GM18508 (cell line): ENCODE measurements around the gene NDFIP1.
"Not testable (repeated sequence)": the region's sequence is repeated elsewhere in the genome, so short reads cannot be mapped to it uniquely, and the experiment has no call there.

Source experiments
- ATAC-seq: cut with Tn5 transposase; IDR thresholded peaks from one replicate; pipeline ENCODE4 v1.9.1; 2021; ENCODE audit warnings: moderate number of reproducible peaks; ENCODE audit not compliant: insufficient read depth, unreplicated experiment

Gene NDFIP1

DNA sequence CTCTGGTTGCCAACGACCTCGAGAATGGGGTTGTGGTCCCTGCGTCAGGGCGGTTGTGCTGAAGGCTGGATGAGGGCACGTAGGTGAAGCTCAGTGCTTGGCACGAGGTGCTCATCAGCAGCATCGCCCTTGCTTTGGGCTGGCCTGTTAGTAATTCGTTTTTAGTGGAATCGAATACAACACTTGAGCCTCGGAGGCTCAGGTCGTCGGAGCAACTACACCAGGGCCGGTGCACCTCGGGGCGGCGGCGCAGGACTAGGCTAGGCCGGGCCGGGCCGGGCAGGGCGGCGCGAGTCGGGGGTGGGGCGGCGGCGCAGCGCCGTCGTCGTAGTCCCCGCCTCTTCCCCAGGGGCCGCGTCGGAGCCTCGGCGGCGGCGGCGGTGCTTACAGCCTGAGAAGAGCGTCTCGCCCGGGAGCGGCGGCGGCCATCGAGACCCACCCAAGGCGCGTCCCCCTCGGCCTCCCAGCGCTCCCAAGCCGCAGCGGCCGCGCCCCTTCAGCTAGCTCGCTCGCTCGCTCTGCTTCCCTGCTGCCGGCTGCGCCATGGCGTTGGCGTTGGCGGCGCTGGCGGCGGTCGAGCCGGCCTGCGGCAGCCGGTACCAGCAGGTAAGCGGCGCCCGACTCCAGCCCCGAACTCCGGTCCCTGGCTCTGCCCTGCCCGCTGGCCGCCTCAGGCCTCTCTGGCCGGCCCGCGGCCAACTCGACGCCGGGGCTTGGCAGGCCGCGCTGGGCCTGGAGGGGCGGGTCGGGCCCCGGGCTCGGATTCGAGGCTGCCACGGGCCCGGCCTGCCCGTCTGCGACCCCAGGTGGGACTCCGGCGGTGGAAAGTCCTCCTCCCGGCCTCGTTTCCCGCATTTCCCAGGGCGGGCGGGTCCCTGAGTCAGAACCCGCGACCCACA, at the start of gene NDFIP1:
Gene NDFIP1, plus strand, starts transcription at position 348 of the 899 bp plus-strand sequence. Its CDS starts 196 bp downstream, at position 544.
- ATAC-seq = peak; percentile 69

GRCh38 chr5:142059304-142059940, 49.2 kb upstream of the NDFIP1 start:
- no peak for ATAC-seq

DNA sequence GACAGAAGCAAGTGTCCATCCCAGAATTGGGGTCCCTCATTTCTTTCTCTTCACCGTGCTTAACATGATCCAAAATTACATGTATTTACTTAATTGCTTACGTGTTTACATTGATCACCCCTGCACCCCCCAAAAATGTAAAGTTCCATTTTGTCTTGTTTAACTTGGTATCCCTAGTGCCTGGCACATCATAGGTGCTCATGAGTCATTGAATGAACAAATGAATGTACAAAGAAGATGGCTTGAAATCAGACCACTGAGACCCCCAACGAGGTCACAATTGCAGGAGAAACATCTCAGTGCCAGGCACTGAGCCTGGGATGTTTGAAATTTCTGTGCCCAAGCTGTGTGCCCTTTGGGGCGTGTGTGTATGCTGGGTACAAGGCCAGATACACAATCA, 45.2 kb upstream of the NDFIP1 start:
- ATAC-seq = no peak

- ATAC-seq = no peak
Observed at GRCh38 chr5:142063878-142064331, 44.7 kb upstream of the NDFIP1 start.

DNA sequence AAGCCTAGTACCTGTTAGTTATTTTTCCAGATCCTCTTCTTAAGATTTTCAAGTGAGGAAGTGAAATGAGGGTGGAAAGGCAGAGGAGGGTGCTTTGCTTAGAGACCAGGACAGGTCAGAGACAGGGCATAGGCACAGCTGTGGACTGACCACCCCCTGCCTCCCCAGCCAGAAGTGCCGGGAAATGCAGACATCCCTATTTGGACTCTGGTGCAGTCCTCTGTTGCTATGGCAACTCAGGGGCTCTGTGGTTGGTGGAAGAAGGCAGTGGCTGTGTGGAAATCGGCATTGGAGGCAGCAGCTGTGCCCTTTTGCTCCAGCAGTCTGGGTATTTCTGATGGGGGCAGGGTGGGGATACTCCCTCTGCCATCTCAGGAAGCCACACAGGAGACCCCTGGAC, 43.3 kb upstream of the NDFIP1 start:
- no peak for ATAC-seq

- ATAC-seq = no peak
Observed at GRCh38 chr5:142069606-142070399, 38.8 kb upstream of the NDFIP1 start.

DNA sequence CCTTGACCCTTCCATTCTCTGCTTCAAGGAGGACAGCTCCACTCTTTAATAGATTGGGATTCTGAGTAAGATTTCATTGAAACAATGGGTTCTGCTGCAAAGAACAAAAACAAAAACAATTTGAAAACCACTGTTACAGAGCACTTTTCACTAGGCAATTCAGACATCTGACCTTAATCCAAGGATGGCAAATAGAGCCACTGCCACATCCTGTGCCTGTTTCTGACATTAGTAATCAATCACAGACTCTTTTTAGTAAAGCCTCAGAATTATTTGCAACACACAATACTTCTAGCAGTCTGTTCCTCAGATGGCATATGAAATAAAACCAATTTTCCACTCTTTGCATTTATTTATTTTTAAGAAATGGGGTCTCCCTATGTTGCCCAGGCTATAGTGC, 37.8 kb upstream of the NDFIP1 start:
- no peak for ATAC-seq

DNA sequence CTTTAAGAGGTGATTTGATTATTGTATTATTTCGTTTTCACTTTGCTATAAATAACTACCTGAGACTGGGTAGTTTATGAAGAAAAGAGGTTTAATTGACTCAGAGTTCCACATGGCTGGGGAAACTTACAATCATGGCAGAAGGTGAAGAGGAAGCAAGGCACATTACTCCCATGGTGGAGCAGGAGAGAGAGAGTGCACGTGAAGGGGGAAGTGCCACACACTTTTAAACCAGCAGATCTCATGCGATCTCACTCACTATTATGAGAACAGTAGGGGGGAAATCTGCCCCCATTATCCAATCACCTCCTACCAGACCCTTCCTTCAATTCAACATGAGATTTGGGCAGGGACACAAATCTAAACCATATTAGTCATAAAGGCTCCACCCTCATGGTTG, 36.1 kb upstream of the NDFIP1 start:
- ATAC-seq = no peak

- no peak for ATAC-seq
Observed at GRCh38 chr5:142073362-142073988, 35.1 kb upstream of the NDFIP1 start.

GRCh38 chr5:142074006-142074405, 34.6 kb upstream of the NDFIP1 start:
- no peak for ATAC-seq

- ATAC-seq = no peak
Observed at GRCh38 chr5:142078221-142078620, 30.4 kb upstream of the NDFIP1 start.

DNA sequence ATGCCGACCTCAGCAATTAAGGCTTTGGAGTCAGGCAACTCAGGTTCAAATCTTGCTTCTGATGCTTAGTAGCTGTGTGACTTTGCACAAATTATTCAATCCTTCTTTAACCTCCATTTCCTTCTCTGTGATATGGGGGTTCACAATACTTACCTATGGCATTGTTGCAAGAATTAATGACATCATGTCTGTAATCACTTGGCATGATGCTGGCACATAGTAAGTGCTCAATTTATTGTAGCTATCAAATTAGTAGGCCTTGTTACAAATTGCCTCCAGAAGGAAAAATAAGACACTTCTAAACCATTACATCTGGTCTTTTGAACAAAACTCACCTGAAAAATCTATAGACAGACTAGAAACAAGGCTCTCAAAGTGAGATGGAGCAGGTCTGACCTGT, 29.9 kb upstream of the NDFIP1 start:
- no peak for ATAC-seq

DNA sequence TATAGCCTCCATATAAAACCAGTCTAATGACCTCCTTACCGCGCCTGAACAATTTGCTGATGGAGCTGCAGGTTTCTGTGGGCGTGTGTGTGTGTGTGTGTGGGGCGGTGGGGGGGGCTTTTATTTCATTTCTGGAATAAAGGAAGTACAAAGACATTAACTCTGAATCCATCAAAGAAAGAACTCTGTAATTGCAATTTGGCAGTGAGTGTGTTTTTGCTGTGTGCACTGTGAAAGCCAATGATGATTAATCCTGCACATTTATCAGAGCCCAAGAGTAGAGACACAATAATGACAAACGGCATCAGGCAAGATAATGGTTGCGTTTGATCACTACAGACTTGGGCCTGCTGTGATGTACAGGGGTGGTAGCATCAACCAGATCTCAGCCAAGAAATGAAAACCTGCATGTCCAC, 29.3 kb upstream of the NDFIP1 start:
- no peak for ATAC-seq

- no peak for ATAC-seq
Observed at GRCh38 chr5:142080248-142080647, 28.3 kb upstream of the NDFIP1 start.

GRCh38 chr5:142082182-142082781, 26.3 kb upstream of the NDFIP1 start:
- ATAC-seq = no peak

DNA sequence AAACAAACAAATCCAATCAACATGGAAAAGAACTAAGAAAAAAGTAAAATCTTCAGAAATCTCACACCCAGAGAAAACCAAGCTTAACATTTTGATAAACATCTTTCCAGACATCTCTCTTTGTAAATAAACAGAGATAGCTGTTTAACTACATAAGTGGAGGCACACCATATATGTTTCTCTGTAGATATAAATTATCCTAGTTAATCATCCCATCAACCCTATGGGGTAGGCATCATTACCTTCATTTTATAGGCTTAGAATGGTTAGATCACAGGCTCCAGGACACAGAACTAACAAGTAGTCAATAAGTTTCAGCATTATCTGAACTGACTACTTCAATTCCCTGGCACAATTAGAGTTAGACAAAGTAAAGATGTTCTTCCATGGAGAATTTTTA, 22.4 kb upstream of the NDFIP1 start:
- ATAC-seq = no peak

- no peak for ATAC-seq
Observed at GRCh38 chr5:142086679-142087078, 21.9 kb upstream of the NDFIP1 start.

DNA sequence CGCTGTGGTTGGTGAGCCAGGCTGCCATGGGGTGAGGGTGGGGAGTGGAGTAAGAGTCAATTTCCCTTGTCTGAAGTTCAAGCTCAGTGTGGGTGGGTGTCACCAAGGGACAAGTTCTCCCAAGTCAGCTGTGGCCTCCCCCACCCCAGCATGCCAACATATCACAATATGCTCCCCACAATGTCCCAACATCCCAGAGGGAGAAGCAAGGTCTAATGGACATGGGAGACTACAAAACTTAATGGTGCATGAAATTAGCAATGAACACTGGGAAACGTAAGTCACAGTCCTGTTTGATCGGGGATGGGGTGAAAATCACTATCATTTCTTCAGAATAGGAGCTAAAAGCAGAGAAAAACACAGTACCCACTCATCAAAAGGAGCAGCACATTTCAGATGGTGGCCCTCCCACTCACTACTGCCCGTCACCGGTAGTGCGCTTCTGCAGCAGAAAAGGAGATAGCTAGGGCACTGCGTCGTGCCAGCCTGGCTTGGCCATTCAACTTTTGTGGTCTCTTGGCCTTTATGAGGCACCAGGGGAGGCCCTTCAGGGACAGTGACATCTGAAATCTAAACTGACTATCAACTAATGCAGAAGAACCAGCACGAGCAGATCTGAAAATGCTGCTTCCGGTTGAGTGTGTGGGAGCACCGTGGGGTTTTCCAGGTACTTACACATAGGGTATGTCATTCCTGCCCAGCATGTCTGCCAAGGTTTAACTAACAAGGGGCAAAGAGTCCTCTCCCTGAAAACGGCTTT, 20.5 kb upstream of the NDFIP1 start:
- no peak for ATAC-seq

- ATAC-seq = not testable (repeated sequence)
Observed at GRCh38 chr5:142088855-142089479, 19.6 kb upstream of the NDFIP1 start.
